ENCODE measurements around the gene EHD4.

Gene EHD4

GRCh38 chr15:41978534-41978933 lies 6.2 kb upstream of the EHD4 start:
- no peak overlapping the region for H3K4me2 ChIP-seq (ENCODE audit: low read depth, low read length)
- H3K27ac ChIP-seq (ENCODE audit: low read length) = no peak overlapping the region
- no peak overlapping the region for H3K9ac ChIP-seq (ENCODE audit: low read length)
- H3K4me3 ChIP-seq (ENCODE audit: low read length) = no peak overlapping the region
- H3K9me3 ChIP-seq (replicated peaks; ENCODE audit: insufficient read depth, low read length) = no peaks in the 10 kb centered on the region
- 0 out of 2 replicates have a peak, but pooled peaks cover 5% of the 10 kb centered on the region for H3K4me1 ChIP-seq (ENCODE audit: low read length)
- H4K20me1 ChIP-seq (ENCODE audit: insufficient read depth, low read length) = no peaks in the 10 kb centered on the region
- no peaks in the 10 kb centered on the region for H3K9me2 ChIP-seq (replicated peaks; ENCODE audit: insufficient read depth, low read length)
- no peak for TF ChIP-seq EZH2 (optimal IDR thresholded peaks at IDR 0.05; ENCODE audit: low read depth, low read length)
- no peak for TF ChIP-seq EZH2phosphoT487 (IDR thresholded peaks at IDR 0.05; ENCODE audit: low read length)
- TF ChIP-seq, protein P1, sequence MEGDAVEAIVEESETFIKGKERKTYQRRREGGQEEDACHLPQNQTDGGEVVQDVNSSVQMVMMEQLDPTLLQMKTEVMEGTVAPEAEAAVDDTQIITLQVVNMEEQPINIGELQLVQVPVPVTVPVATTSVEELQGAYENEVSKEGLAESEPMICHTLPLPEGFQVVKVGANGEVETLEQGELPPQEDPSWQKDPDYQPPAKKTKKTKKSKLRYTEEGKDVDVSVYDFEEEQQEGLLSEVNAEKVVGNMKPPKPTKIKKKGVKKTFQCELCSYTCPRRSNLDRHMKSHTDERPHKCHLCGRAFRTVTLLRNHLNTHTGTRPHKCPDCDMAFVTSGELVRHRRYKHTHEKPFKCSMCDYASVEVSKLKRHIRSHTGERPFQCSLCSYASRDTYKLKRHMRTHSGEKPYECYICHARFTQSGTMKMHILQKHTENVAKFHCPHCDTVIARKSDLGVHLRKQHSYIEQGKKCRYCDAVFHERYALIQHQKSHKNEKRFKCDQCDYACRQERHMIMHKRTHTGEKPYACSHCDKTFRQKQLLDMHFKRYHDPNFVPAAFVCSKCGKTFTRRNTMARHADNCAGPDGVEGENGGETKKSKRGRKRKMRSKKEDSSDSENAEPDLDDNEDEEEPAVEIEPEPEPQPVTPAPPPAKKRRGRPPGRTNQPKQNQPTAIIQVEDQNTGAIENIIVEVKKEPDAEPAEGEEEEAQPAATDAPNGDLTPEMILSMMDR (IDR thresholded peaks at IDR 0.05; ENCODE audit: low read length) = no peak
- no peak overlapping the region for H2AFZ ChIP-seq (ENCODE audit: low read length)
- H3F3A ChIP-seq (ENCODE audit: insufficient read depth, low read length) = no peaks in the 10 kb centered on the region
- no peaks in the 10 kb centered on the region for H3K79me2 ChIP-seq (ENCODE audit: low read length)
- H3K36me3 ChIP-seq (replicated peaks; ENCODE audit: insufficient read depth, low read length) = no peaks in the 10 kb centered on the region
- DNase-seq = no peak
- H3K27me3 ChIP-seq (replicated peaks; ENCODE audit: insufficient read depth, low read length) = no peaks in the 10 kb centered on the region

DNA sequence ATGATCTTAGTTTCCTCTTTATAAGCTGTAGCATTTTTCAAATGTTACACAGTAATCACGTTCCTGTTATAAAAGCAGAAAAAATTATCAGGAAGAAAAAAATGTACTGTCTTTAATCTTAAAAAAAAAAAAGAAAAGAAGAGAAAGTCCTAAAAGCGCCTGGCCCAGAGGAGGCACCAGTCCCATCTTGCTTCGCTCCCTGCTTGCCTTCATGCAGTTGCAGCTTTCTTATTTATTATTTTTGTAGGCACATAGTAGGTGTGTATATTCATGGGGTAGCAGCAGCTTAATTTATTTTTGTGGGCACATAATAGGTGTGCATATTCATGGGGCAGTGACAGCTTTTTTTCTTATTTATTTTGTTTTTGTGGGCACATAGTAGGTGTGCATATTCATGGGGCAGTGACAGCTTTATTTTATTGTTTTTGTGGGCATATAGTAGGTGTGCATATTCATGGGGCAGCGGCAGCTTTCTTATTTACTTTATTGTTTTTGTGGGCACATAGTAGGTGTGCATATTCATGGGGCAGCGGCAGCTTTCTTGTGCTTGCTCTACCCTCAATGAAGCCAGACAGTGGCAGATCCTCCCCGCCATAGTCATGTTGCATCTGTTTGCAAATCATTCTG lies 5.5 kb upstream of the EHD4 start:
- Histone ChIP-seq H3K4me1 (ENCODE audit: low read length) (0 out of 2 replicates have a peak, but pooled peaks cover 6% of the 10 kb centered on the region), H3K9me3 (replicated peaks; ENCODE audit: insufficient read depth, low read length) (no peaks in the 10 kb centered on the region), H3K79me2 (ENCODE audit: low read length) (no peaks in the 10 kb centered on the region), H3F3A (ENCODE audit: insufficient read depth, low read length) (no peaks in the 10 kb centered on the region), H3K4me2 (ENCODE audit: low read depth, low read length) (no peak overlapping the region), H3K27ac (ENCODE audit: low read length) (no peak overlapping the region), H2AFZ (ENCODE audit: low read length) (no peak overlapping the region), H3K36me3 (replicated peaks; ENCODE audit: insufficient read depth, low read length) (no peaks in the 10 kb centered on the region), H3K9ac (ENCODE audit: low read length) (no peak overlapping the region), H3K4me3 (ENCODE audit: low read length) (no peak overlapping the region), H3K27me3 (replicated peaks; ENCODE audit: insufficient read depth, low read length) (no peaks in the 10 kb centered on the region), H3K9me2 (replicated peaks; ENCODE audit: insufficient read depth, low read length) (no peaks in the 10 kb centered on the region), H4K20me1 (ENCODE audit: insufficient read depth, low read length) (no peaks in the 10 kb centered on the region)
- TF ChIP-seq, protein P1 (IDR thresholded peaks at IDR 0.05; ENCODE audit: low read length) = no peak
- no peak for TF ChIP-seq EZH2phosphoT487 (IDR thresholded peaks at IDR 0.05; ENCODE audit: low read length)
- no peak for TF ChIP-seq EZH2 (optimal IDR thresholded peaks at IDR 0.05; ENCODE audit: low read depth, low read length)
- no peak for DNase-seq

DNA sequence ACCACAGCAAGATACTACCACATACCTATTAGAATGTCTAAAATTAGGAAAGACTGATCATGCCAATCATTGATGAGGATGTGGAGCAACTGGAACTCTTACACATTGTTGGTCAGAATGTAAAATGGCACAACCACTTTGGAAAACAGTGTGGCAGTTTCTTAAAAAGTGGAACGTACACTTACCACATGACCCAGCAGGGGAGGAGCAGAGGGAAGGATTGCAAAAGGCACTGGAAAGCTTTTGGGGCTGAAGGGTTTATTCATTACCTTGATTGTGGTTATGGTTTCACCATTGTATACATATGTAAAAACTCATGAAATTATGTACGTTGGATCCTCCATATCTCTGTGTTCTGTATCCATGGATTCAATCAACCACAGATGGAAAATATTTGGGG lies 3.3 kb upstream of the EHD4 start:
- DNase-seq = no peak
- H3K79me2 ChIP-seq (ENCODE audit: low read length) = peaks cover 9% of the 10 kb centered on the region

More for the DNA sequence above, 3.3 kb upstream of the EHD4 start:
- Histone ChIP-seq H3F3A (ENCODE audit: insufficient read depth, low read length) (peaks cover 12% of the 10 kb centered on the region), H3K27me3 (replicated peaks; ENCODE audit: insufficient read depth, low read length) (no peaks in the 10 kb centered on the region), H2AFZ (ENCODE audit: low read length) (no peak overlapping the region), H3K27ac (ENCODE audit: low read length) (no peak overlapping the region), H4K20me1 (ENCODE audit: insufficient read depth, low read length) (no peaks in the 10 kb centered on the region), H3K4me3 (ENCODE audit: low read length) (no peak overlapping the region), H3K36me3 (replicated peaks; ENCODE audit: insufficient read depth, low read length) (no peaks in the 10 kb centered on the region), H3K4me2 (ENCODE audit: low read depth, low read length) (no peak overlapping the region), H3K4me1 (ENCODE audit: low read length) (peaks cover 11% of the 10 kb centered on the region), H3K9me3 (replicated peaks; ENCODE audit: insufficient read depth, low read length) (no peaks in the 10 kb centered on the region), H3K9me2 (replicated peaks; ENCODE audit: insufficient read depth, low read length) (no peaks in the 10 kb centered on the region), H3K9ac (ENCODE audit: low read length) (no peak overlapping the region)
- TF ChIP-seq EZH2phosphoT487 (IDR thresholded peaks at IDR 0.05; ENCODE audit: low read length) (no peak), EZH2 (optimal IDR thresholded peaks at IDR 0.05; ENCODE audit: low read depth, low read length) (no peak)
- TF ChIP-seq, protein P1 (IDR thresholded peaks at IDR 0.05; ENCODE audit: low read length) = no peak

All from MM.1S (cell line).